SIG-M5 (cell line): ENCODE data around the gene SAV1.

ENCODE experiments used
- DNase-seq: peaks from one replicate; lab custom pipeline; 2025; lab: John Stamatoyannopoulos, UW

The SAV1 gene

GRCh38 chr14:50607181-50607580, 60.9 kb downstream of the SAV1 start:
- no peak for DNase-seq

GRCh38 chr14:50606468-50606867, 61.6 kb downstream of the SAV1 start:
- DNase-seq = no peak

DNA sequence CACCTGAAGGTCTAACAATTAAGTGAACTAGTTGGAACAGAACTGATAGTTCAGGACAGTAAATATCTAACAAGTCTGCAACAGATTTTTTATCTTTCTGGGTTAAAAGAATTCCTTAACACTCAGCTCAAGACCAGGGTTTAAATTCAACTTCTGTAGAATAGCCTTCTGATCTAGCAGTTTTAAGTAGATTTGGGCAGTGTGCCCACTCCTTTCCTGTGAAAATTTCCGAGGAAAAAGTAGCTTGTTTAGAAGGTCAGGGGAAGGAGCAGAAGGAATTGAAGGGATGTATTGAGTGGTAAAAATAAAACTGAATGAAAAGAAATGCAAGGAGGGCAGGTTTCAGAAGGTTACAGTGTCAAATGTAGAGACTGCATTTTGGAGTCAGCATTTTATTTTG, 62.3 kb downstream of the SAV1 start:
- DNase-seq = no peak

DNA sequence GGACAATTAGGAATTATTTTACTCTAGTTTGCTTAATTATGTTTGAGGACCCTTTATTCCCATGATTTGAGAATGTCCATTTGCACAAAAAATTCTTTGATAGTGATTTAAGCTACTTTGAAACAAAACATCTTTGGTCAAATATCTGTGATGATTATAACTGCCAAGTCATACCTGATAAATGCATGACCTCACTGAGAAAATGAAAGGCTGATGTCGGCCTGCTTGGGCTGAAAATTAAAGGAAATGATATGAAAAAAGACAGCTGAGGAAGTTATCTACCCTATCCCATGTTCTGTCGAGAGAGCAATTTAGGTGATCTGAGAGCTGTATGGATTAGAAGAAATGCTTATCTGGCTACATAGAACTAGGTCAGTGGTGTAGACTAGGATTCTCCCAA, 64.5 kb downstream of the SAV1 start:
- no peak for DNase-seq

GRCh38 chr14:50602035-50602434, 66.1 kb downstream of the SAV1 start:
- DNase-seq = no peak

GRCh38 chr14:50601394-50601793, 66.7 kb downstream of the SAV1 start:
- DNase-seq = no peak

GRCh38 chr14:50600849-50601248, 67.3 kb downstream of the SAV1 start:
- DNase-seq = no peak

GRCh38 chr14:50599700-50600444, 68.2 kb downstream of the SAV1 start:
- no peak for DNase-seq

- DNase-seq = no peak
These were observed 69.3 kb downstream of the SAV1 start for GRCh38 chr14:50598765-50599164.

- no peak for DNase-seq
These were observed 73.4 kb downstream of the SAV1 start for GRCh38 chr14:50594577-50595316.

GRCh38 chr14:50590464-50590863, 77.6 kb downstream of the SAV1 start:
- DNase-seq = no peak
